Erythroblast (primary cell): ENCODE measurements around the gene SNCA.

Experiments
- DNase-seq, 2 experiments: peaks; one replicate each; lab custom pipeline; 2025; lab: John Stamatoyannopoulos, UW
- GATA1 ChIP-seq: IDR thresholded peaks from 2 replicates; pipeline ENCODE4 v1.6.1; 2011; ENCODE audit warnings: low read depth, mild to moderate bottlenecking, control low read depth, low read length, moderate library complexity
- POLR2A ChIP-seq: IDR thresholded peaks from 2 replicates; pipeline ENCODE4 v1.6.1; 2011; ENCODE audit warnings: mild to moderate bottlenecking, low read length

The SNCA gene

GRCh38 chr4:89720981-89721380, 116.0 kb downstream of the SNCA start:
- TF ChIP-seq POLR2A: no peak
- no peak for TF ChIP-seq GATA1
- DNase-seq: no peak

DNA sequence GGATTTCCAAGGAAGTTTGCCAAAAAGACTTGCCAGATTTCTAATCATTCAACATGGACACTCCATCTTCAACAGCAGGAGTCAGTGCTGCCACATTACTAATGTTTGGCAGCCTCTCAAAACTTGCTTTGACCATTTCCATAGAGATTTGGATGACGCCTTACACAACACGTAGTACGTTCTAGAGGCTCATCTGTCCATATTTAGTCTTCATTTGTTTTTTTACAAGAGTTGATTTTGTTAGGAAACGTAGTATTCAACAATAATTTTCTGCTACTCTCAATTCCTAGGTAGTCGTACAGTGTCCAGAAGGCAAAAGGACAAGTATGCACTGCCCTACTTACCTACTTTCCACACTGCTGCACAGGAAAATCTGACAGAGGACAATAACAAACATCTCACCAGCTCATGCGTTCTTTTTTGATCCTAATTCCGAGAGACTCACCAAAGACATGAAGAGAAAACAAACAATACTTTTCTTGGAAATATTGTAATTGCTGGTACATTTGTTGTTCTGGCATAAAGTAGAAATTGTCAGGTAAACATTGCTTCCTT, 117.3 kb downstream of the SNCA start:
- DNase-seq: no peak
- TF ChIP-seq GATA1 (no peak), POLR2A (no peak)

GRCh38 chr4:89716893-89717292, 120.1 kb downstream of the SNCA start:
- TF ChIP-seq GATA1 (no peak), POLR2A (no peak)
- no peak for DNase-seq

GRCh38 chr4:89715631-89716030, 121.3 kb downstream of the SNCA start:
- TF ChIP-seq POLR2A (no peak), GATA1 (no peak)
- DNase-seq: no peak

DNA sequence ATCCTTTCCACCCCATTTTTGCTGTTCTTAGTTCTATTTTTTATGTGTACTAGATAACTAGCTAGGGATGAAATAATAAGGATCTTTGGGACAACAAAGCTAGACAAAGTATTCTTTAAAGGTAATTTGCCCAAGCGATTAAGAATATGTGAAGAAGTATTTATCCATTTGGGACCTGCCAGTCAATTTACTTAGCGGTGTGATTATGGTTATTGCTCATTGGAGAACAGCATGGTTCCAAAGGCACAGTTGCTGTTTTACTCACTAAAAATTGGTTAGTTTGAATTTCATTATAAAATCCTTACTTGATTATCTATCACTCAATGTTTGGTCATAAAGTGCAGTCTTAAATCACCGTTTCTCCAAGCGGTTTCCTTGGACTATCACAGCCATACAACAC, 124.1 kb downstream of the SNCA start:
- no peak for DNase-seq
- no peak for TF ChIP-seq GATA1

DNA sequence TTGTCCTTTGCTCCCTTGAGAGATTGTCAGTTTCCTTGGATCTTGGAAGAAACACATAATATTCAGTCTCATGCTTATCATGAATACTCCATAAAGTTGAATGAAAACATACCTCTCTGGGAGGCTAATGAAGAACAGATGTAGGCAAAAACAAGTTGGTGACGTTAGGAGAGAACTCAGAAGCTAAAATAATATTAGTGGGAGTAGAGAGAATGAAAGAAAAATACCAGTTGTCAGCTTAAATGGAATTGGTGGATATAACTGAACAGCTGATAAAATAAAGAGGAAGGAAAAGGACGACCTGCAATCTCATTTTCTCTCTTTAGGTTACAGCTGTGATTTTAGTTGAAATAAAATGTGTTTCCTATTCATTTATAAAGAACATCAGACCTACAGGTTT, 124.8 kb downstream of the SNCA start:
- TF ChIP-seq GATA1: no peak
- TF ChIP-seq POLR2A: no peak
- no peak for DNase-seq

DNA sequence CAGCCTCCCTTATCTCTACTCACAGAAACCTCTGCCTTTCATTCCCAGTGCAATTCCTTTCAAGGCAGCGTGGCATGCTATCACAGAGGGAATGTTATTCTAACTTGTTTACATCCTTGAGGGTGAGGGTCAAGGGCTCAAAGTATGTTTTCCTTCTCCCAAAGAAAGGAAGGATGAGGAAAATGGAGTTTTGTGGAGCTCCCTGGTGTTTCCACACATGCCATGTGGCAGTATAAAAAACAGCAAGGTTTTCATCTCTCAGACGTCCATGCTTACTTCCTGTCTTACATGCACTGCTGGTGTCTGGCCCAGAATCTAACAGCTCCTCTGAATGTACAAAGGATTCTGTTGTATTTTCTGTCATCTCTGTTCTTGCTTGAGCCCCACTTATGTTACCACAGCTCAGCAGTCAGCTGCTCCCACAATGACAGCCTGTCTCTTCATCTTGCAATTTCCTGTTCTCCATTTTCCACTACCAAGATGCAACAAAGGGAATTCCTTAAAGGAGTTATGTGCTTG, 128.0 kb downstream of the SNCA start:
- TF ChIP-seq POLR2A (no peak), GATA1 (no peak)

GRCh38 chr4:89707467-89707866, 129.5 kb downstream of the SNCA start:
- TF ChIP-seq GATA1 (no peak), POLR2A (no peak)
- DNase-seq: no peak

More for the DNA sequence above, 128.0 kb downstream of the SNCA start:
- no peak for DNase-seq

DNA sequence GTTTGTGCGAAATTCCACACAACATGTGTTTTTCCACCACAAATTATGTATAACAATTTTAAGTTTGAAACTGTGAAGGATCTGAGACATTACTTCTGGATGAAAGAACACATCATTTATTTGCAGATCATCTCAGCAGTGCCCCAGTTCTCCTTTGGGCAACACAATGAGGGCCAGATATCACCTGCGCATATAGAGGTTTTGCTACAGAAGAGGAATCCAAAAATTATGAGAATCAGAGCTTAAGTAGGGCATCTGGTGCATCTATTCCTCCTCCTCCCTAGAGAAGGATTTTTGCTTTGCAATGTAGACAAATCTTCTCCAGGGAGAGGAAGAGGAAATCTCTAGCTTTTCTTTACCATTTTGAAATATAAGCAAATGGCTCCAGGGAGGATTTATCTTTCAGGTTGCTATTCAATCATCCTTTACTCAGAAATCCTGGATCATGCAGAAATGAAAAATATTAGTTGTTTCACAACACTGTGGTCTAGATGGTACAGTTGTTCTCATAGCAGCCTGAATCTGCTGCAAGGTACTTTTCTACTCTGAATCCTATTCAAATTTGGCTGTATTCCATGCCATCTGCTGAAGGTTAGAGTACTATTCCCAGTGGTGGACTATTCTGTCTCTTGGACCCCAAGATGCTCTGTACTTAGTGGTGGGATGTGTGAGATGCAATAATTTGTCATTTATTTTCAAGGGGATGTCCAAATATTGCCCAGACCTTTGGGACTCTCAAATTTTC, 132.1 kb downstream of the SNCA start:
- TF ChIP-seq POLR2A (no peak), GATA1 (no peak)
- DNase-seq: no peak

GRCh38 chr4:89703829-89704590, 133.0 kb downstream of the SNCA start:
- no peak for DNase-seq
- TF ChIP-seq POLR2A (no peak), GATA1 (no peak)

DNA sequence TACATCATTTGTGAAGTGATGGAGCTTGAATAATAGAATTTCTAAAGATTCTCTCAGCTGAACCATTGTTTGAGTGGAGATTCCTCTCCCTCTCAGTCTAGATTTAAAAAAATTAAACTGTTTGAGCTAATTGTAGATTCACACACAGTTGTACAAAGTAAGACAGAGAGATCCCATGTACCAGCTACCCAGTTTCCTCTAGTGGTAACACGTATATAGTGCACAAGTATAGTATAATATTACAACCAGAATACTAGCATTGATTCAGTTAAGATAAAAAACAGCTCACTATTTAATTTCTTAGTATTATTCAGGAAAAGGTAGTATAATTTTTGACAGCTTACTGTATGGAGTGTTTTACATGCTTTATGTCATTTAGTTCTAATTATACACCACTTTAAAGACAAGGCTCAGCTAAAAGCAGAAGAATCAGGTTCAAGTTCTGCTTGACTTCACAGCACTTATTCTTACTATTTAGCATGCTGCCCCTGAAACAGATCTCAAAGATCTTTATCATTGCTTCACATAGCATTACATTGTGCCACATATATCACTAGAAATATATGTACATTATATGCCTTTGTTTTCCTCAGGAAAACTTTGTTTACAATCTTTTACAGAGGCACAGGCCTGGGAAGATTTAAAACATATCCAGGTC, 136.1 kb downstream of the SNCA start:
- TF ChIP-seq POLR2A (no peak), GATA1 (no peak)
- no peak for DNase-seq

DNA sequence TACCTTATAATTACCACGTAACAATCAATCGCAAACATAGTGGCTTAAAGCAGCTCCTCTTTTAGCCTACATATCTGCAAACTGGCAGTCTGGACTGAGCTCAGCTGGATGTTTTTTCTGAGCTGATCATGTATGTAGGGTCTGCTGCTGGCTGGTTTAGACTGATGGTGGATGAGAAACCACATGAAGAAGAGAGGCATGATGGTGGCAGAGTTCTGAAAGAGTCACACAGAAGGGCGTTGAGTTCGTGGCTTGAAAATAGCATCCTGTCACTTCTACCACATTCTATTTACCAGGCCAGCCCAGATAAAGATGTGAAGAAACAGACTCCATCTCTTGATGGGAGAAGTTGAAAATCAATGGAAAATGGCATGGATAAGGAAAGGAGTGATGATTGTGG, 151.3 kb downstream of the SNCA start:
- no peak for DNase-seq
- no peak for TF ChIP-seq GATA1
- no peak for TF ChIP-seq POLR2A

DNA sequence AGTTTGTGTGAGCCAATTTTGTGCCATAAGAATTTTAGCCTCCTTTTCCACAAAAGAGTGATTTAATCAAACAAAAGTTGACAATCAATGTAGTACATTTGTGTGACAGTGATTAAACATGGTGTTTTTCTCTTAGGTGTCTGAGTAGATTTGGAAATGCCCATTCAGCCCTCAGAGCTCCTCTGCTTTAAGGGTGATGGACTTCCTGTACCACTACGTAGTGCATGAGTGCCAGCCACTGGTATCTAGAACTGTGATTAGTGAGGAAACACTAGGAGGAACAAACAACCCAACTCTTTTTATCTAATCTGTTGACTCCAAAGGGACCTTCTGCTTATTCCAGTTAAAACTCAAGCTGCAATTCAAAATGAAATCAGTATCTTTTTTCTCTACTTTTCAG, 151.7 kb downstream of the SNCA start:
- DNase-seq: no peak
- TF ChIP-seq POLR2A: no peak
- no peak for TF ChIP-seq GATA1

DNA sequence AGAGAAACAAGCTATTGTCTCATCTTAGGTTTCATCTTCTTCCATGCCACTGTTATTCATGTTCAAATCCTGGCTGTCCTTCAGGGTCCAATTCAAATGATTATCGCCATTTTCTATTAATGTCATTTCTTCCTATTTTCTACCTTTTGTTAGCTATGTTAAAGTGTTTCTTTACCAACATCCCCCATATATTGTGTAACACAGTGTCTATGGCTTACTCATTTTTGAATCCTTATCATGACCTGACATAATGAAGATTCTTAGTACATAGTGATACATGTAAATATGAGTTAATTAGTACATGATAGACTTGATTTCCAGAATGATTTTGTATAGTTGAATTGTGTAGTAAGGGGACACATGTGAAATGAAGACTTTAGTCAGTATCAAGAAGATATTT, 152.4 kb downstream of the SNCA start:
- no peak for TF ChIP-seq GATA1
- TF ChIP-seq POLR2A: no peak
- no peak for DNase-seq
